HEK293T (cell line): ENCODE results near the gene AGA.

Source experiments
- BHLHE40 ChIP-seq: fragments of 450-650 bp; IDR thresholded peaks from 2 replicates; pipeline ENCODE4 v1.6.1; 2016; ENCODE audit warnings: mild to moderate bottlenecking, moderate library complexity, borderline replicate concordance
- CTBP1 ChIP-seq: fragments of 450-650 bp; IDR thresholded peaks from 2 replicates; pipeline ENCODE4 v1.6.1; 2016; ENCODE audit warnings: borderline replicate concordance
- FOXA1 ChIP-seq: fragments of 450-650 bp; IDR thresholded peaks from 2 replicates; pipeline ENCODE4 v1.6.1; 2016; ENCODE audit warnings: mild to moderate bottlenecking
- FOXM1 ChIP-seq: fragments of 450-650 bp; IDR thresholded peaks from 2 replicates; pipeline ENCODE4 v1.6.1; 2017; ENCODE audit warnings: mild to moderate bottlenecking, borderline replicate concordance
- LEF1 ChIP-seq: fragments of 450-650 bp; IDR thresholded peaks from 2 replicates; pipeline ENCODE4 v1.6.1; 2017; ENCODE audit warnings: mild to moderate bottlenecking, borderline replicate concordance
- NFRKB ChIP-seq: fragments of 450-650 bp; IDR thresholded peaks from 2 replicates; pipeline ENCODE4 v1.6.1; 2016; ENCODE audit warnings: mild to moderate bottlenecking, moderate library complexity
- SP1 ChIP-seq: fragments of 450-650 bp; IDR thresholded peaks from 2 replicates; pipeline ENCODE4 v1.6.1; 2017
- SUZ12 ChIP-seq: fragments of 450-650 bp; IDR thresholded peaks from 2 replicates; pipeline ENCODE4 v1.6.1; 2016; ENCODE audit warnings: mild to moderate bottlenecking
- TARDBP ChIP-seq: fragments of 450-650 bp; IDR thresholded peaks from 2 replicates; pipeline ENCODE4 v1.6.1; 2016
- TF ChIP-seq, protein P1 (sequence below): fragments of 450-650 bp; IDR thresholded peaks from 2 replicates; pipeline ENCODE4 v1.6.1; 2016

DNA sequence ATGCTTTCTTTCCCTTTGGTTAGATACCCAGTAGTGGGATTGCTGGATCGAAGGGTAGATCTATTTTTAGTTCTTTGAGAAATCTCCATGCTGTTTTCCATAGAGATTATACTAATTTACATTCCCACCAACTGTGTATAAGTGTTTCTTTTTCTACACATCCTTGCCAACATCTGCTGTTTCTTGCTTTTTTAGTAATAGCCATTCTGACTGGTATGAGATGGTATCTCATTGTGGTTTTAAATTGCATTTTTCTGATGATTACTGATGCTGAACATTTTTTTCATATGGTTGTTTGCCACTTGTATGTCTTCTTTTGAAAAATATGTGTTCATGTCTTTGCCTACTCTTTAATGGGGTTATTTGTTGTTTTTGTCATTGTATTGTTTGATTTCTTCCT is 6.6 kb upstream of the AGA start:
- no peak for TF ChIP-seq TARDBP
- TF ChIP-seq LEF1: no peak
- TF ChIP-seq SUZ12: no peak
- no peak for TF ChIP-seq NFRKB
- no peak for TF ChIP-seq SP1
- no peak for TF ChIP-seq FOXM1
- TF ChIP-seq FOXA1: no peak
- no peak for TF ChIP-seq BHLHE40
- TF ChIP-seq CTBP1: no peak
- TF ChIP-seq, protein P1, sequence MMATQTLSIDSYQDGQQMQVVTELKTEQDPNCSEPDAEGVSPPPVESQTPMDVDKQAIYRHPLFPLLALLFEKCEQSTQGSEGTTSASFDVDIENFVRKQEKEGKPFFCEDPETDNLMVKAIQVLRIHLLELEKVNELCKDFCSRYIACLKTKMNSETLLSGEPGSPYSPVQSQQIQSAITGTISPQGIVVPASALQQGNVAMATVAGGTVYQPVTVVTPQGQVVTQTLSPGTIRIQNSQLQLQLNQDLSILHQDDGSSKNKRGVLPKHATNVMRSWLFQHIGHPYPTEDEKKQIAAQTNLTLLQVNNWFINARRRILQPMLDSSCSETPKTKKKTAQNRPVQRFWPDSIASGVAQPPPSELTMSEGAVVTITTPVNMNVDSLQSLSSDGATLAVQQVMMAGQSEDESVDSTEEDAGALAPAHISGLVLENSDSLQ: no peak
